HCT116 (cell line): ENCODE measurements around the gene PCCA.
"Not testable (repeated sequence)": the region's sequence is repeated elsewhere in the genome, so short reads cannot be mapped to it uniquely, and the experiment has no call there.

ENCODE experiments used
- CBX3 ChIP-seq: IDR thresholded peaks from 2 replicates; pipeline ENCODE4 v1.6.1; 2012; ENCODE audit warnings: low read depth
- CEBPB ChIP-seq: IDR thresholded peaks from 2 replicates; pipeline ENCODE4 v1.6.1; 2012; ENCODE audit warnings: low read depth
- EZH2 ChIP-seq: fragments of 200-600 bp; sonication (generic); IDR thresholded peaks from 2 replicates; pipeline ENCODE4 v1.6.1; 2017; ENCODE audit warnings: antibody characterized with exemption, mixed run types
- EZH2phosphoT487 ChIP-seq: fragments of 200-600 bp; IDR thresholded peaks from 2 replicates; pipeline ENCODE4 v1.6.1; 2018; ENCODE audit warnings: antibody characterized with exemption, borderline replicate concordance
- POLR2A ChIP-seq: IDR thresholded peaks from 2 replicates; pipeline ENCODE4 v1.7.0; 2011; ENCODE audit warnings: borderline replicate concordance; ENCODE audit not compliant: insufficient read depth, insufficient read length; ENCODE audit errors: extremely low read depth
- POLR2AphosphoS5 ChIP-seq: IDR thresholded peaks from 2 replicates; pipeline ENCODE4 v1.6.1; 2011; ENCODE audit warnings: mild to moderate bottlenecking, low read depth, low read length, moderate library complexity
- RAD21 ChIP-seq: IDR thresholded peaks from 2 replicates; pipeline ENCODE4 v1.6.1; 2012; ENCODE audit warnings: low read depth, mild to moderate bottlenecking
- SIN3A ChIP-seq: IDR thresholded peaks from 2 replicates; pipeline ENCODE4 v1.6.1; 2012; ENCODE audit warnings: low read depth
- SP1 ChIP-seq: IDR thresholded peaks from 2 replicates; pipeline ENCODE4 v1.6.1; 2012; ENCODE audit warnings: low read depth
- YY1 ChIP-seq: IDR thresholded peaks from 2 replicates; pipeline ENCODE4 v1.6.1; 2011; ENCODE audit warnings: low read length, low read depth, moderate library complexity, mild to moderate bottlenecking; ENCODE audit not compliant: insufficient replicate concordance; ENCODE audit errors: extremely low read depth
- TF ChIP-seq, protein P1 (sequence below), 3 experiments: fragments of 200-600 bp in 1 of 3; sonication (generic) in 1 of 3; IDR thresholded peaks in 2 of 3; conservative IDR thresholded peaks in 1 of 3; 2 replicates each; pipeline ENCODE4 v1.5.1; 2012 to 2017; ENCODE audit warnings: low read depth in 2 of 3, low read length in 2 of 3, antibody characterized with exemption in 1 of 3, borderline replicate concordance in 1 of 3, control low read depth in 1 of 3, mild to moderate bottlenecking in 1 of 3, mixed read lengths in 1 of 3, mixed run types in 1 of 3, moderate library complexity in 1 of 3; ENCODE audit not compliant: insufficient read depth in 1 of 3
- TF ChIP-seq, protein P2 (sequence below): IDR thresholded peaks from 2 replicates; pipeline ENCODE4 v1.6.1; 2012; ENCODE audit warnings: low read depth

DNA sequence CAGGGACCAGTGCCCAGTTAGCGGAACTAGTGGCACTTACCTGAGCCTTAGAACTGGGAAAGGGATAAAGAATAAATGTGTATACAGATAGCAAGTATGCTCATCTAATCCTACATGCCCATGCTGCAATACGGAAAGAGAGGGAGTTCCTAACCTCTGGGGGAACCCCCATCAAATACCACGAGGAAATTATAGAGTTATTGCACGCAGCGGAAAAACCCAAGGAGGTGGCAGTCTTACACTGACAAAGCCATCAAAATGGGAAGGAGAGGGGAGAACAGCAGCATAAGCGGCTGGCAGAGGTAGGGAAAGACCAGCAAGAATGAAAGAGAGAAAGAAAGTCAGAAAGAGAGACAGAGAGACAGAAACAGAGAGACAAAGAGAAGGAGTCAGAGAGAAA is 5.5 kb upstream of the PCCA start:
- TF ChIP-seq SP1, EZH2, CBX3, EZH2phosphoT487, POLR2A, SIN3A, RAD21, POLR2AphosphoS5, YY1, CEBPB: not testable (repeated sequence)
- TF ChIP-seq, protein P1, sequence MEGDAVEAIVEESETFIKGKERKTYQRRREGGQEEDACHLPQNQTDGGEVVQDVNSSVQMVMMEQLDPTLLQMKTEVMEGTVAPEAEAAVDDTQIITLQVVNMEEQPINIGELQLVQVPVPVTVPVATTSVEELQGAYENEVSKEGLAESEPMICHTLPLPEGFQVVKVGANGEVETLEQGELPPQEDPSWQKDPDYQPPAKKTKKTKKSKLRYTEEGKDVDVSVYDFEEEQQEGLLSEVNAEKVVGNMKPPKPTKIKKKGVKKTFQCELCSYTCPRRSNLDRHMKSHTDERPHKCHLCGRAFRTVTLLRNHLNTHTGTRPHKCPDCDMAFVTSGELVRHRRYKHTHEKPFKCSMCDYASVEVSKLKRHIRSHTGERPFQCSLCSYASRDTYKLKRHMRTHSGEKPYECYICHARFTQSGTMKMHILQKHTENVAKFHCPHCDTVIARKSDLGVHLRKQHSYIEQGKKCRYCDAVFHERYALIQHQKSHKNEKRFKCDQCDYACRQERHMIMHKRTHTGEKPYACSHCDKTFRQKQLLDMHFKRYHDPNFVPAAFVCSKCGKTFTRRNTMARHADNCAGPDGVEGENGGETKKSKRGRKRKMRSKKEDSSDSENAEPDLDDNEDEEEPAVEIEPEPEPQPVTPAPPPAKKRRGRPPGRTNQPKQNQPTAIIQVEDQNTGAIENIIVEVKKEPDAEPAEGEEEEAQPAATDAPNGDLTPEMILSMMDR (IDR thresholded peaks at IDR 0.05 in 2 of 3, conservative IDR thresholded peaks at IDR 0.05 in 1 of 3; ENCODE audit: borderline replicate concordance in 1 of 3, insufficient read depth in 1 of 3, low read depth in 2 of 3, low read length in 2 of 3), result not testable (repeated sequence)
- TF ChIP-seq, protein P2, sequence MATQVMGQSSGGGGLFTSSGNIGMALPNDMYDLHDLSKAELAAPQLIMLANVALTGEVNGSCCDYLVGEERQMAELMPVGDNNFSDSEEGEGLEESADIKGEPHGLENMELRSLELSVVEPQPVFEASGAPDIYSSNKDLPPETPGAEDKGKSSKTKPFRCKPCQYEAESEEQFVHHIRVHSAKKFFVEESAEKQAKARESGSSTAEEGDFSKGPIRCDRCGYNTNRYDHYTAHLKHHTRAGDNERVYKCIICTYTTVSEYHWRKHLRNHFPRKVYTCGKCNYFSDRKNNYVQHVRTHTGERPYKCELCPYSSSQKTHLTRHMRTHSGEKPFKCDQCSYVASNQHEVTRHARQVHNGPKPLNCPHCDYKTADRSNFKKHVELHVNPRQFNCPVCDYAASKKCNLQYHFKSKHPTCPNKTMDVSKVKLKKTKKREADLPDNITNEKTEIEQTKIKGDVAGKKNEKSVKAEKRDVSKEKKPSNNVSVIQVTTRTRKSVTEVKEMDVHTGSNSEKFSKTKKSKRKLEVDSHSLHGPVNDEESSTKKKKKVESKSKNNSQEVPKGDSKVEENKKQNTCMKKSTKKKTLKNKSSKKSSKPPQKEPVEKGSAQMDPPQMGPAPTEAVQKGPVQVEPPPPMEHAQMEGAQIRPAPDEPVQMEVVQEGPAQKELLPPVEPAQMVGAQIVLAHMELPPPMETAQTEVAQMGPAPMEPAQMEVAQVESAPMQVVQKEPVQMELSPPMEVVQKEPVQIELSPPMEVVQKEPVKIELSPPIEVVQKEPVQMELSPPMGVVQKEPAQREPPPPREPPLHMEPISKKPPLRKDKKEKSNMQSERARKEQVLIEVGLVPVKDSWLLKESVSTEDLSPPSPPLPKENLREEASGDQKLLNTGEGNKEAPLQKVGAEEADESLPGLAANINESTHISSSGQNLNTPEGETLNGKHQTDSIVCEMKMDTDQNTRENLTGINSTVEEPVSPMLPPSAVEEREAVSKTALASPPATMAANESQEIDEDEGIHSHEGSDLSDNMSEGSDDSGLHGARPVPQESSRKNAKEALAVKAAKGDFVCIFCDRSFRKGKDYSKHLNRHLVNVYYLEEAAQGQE, result not testable (repeated sequence)
